ENCODE results near the gene HSD17B1. TPM values are rescaled to one million over a fixed set of nuclear protein-coding genes. Genes with fewer than 3 reads are reported as not detected.

Gene HSD17B1
- total RNA-seq, 1 experiment from 2014 or later: 0.60 TPM

GRCh38 chr17:42577140-42577531 is 24.4 kb downstream of the HSD17B1 start:
- H3K27me3 ChIP-seq (replicated peaks; ENCODE audit: insufficient read depth, low read depth, low read length, poor library complexity): no peaks in the 10 kb centered on the region
- ChIA-PET CTCF (no interaction called here), POLR2A (ENCODE audit: low non-redundant PET) (no interaction called here)
- H3K9me3 ChIP-seq (ENCODE audit: low read depth, low read length, poor library complexity, severe bottlenecking): no peaks in the 10 kb centered on the region
- intact Hi-C loops (cut with micrococcal nuclease; ENCODE audit: unreplicated experiment): loop anchor here (5.0 kb wide), 2 partner anchors 100 to 185 kb away; partner anchors contain the start of genes PLEKHH3 and RAMP2
- peak overlapping the region; percentile 88 for H3K4me3 ChIP-seq (ENCODE audit: low read depth, low read length, poor library complexity, severe bottlenecking)
- peak overlapping the region; percentile 85 for H3K27ac ChIP-seq (ENCODE audit: low read depth, low read length, poor library complexity, severe bottlenecking)
- DNase-seq (ENCODE audit: low spot score): no peak
- no TSS peak for BruUV-seq (replicated peaks)
- H3K4me1 ChIP-seq (ENCODE audit: insufficient read depth, low read length, poor library complexity, severe bottlenecking): peaks cover 5% of the 10 kb centered on the region
- no peak for TF ChIP-seq EZH2 (IDR thresholded peaks at IDR 0.05; ENCODE audit: borderline replicate concordance, low read depth, low read length, poor library complexity, severe bottlenecking)
- peaks cover 22% of the 10 kb centered on the region for H3K36me3 ChIP-seq (ENCODE audit: insufficient read depth, low read length, poor library complexity, severe bottlenecking)

DNA sequence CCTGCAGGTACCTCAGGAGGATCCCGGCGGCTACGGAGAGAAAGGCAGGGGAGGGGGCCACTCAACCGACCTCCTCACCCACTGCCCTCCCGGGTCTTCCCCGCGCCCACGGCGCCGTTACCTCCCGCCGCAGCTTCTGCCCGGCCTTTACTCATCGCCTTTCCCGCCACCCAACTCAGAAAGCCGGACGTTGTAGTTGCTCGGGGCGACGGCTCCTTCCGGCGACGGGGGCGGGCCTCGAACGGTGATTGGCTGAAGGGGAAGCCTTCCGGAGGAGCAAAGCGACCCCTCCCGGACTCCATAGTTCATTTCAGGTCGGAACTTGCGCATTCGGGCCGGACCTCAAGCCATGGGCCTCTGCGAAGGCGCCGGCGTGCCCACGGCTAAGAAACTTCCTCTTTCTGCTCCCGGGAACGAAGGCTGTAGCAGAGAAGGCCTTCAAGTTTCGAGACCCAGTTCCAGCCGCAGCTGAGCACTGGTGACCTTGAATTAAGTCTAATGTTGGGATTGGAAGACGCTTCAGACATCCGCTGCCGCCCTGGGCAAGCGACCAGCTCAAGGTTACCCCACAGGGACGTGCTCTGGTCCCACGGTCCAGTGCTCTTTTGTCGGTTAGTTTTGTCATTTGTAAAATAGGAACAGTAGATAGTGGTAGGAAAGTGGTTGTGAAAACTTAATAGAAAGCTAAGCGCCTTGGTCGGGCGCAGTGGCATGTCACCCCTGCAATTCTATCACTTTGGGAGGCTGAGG is 25.0 kb downstream of the HSD17B1 start, which contains the start of gene PSMC3IP:
Gene PSMC3IP, minus strand, starts transcription at position 198 of the 750 bp plus-strand sequence. Its CDS starts 43 bp downstream, at position 155.
- ChIA-PET POLR2A (ENCODE audit: low non-redundant PET) (interaction anchor here (0.6 kb wide), 1 partner anchor 247 kb away, joined by 3 read pairs; no protein-coding TSS in a partner anchor), CTCF (interaction anchor here (0.6 to 2.5 kb wide), 6 partner anchors 10 to 186 kb away, joined by 3 to 15 read pairs (median 7); partner anchors contain the start of genes CNTNAP1 and TUBG2)
- TSS peak; percentile 80 for BruUV-seq (replicated peaks)
- Histone ChIP-seq H3K36me3 (ENCODE audit: insufficient read depth, low read length, poor library complexity, severe bottlenecking) (peaks cover 17% of the 10 kb centered on the region), H3K27ac (ENCODE audit: low read depth, low read length, poor library complexity, severe bottlenecking) (peak within 1 kb of the TSS; percentile 85), H3K9me3 (ENCODE audit: low read depth, low read length, poor library complexity, severe bottlenecking) (no peaks in the 10 kb centered on the region), H3K27me3 (replicated peaks; ENCODE audit: insufficient read depth, low read depth, low read length, poor library complexity) (no peaks in the 10 kb centered on the region), H3K4me1 (ENCODE audit: insufficient read depth, low read length, poor library complexity, severe bottlenecking) (peaks cover 5% of the 10 kb centered on the region), H3K4me3 (ENCODE audit: low read depth, low read length, poor library complexity, severe bottlenecking) (peak within 1 kb of the TSS; percentile 88)
- no peak for TF ChIP-seq EZH2 (IDR thresholded peaks at IDR 0.05; ENCODE audit: borderline replicate concordance, low read depth, low read length, poor library complexity, severe bottlenecking)
- peak; percentile 48 for TF ChIP-seq CTCF (conservative IDR thresholded peaks at IDR 0.05; ENCODE audit: low read depth, low read length)
- DNase-seq (ENCODE audit: low spot score): peak; percentile 91
- intact Hi-C loops (cut with micrococcal nuclease; ENCODE audit: unreplicated experiment): loop anchor here (5.0 kb wide), 2 partner anchors 100 to 185 kb away; partner anchors contain the start of genes PLEKHH3 and RAMP2

DNA sequence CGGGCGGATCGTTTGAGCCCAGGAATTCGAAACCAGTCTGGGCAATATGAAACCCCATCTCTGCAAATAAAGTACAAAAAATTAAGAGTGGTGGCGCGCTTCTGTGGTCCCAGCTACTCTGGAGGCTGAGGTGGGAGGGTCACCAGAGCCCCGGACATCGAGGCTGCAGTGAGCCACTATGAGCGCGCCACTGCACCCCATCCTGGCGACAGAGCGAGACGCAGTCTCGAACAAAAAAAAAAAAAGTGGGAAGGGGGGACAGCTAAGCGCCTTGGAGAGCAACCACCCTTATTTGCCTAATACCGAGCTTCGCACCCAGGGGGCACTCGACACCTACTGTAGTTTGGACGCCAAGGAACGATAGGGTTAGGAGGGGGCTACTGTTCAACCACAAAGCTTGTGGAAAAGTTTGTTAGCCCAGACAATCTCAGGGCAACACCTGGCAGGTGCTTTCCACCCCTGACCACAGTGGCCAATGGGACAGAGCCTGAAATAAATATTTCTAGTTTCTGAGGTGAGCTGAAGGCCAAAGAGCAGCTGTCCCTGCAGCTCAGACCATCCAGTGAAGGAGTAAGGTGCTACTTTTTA is 25.7 kb downstream of the HSD17B1 start:
- peaks cover under 1% of the 10 kb centered on the region for H3K4me1 ChIP-seq (ENCODE audit: insufficient read depth, low read length, poor library complexity, severe bottlenecking)
- H3K9me3 ChIP-seq (ENCODE audit: low read depth, low read length, poor library complexity, severe bottlenecking): no peaks in the 10 kb centered on the region
- no peaks in the 10 kb centered on the region for H3K27me3 ChIP-seq (replicated peaks; ENCODE audit: insufficient read depth, low read depth, low read length, poor library complexity)
- H3K36me3 ChIP-seq (ENCODE audit: insufficient read depth, low read length, poor library complexity, severe bottlenecking): peaks cover 12% of the 10 kb centered on the region
- H3K4me3 ChIP-seq (ENCODE audit: low read depth, low read length, poor library complexity, severe bottlenecking): peak overlapping the region; percentile 88
- POLR2A ChIA-PET (ENCODE audit: low non-redundant PET): interaction anchor here (0.6 kb wide), 1 partner anchor 247 kb away, joined by 3 read pairs; no protein-coding TSS in a partner anchor
- peak; percentile 82 for DNase-seq (ENCODE audit: low spot score)
- TF ChIP-seq EZH2 (IDR thresholded peaks at IDR 0.05; ENCODE audit: borderline replicate concordance, low read depth, low read length, poor library complexity, severe bottlenecking): no peak
- TF ChIP-seq CTCF (conservative IDR thresholded peaks at IDR 0.05; ENCODE audit: low read depth, low read length): peak; percentile 64
- BruUV-seq (replicated peaks): no TSS peak
- CTCF ChIA-PET: interaction anchor here (0.6 to 2.5 kb wide), 8 partner anchors 11 to 434 kb away, joined by 3 to 15 read pairs (median 5); partner anchors contain the start of genes CNTNAP1 and TUBG2
- H3K27ac ChIP-seq (ENCODE audit: low read depth, low read length, poor library complexity, severe bottlenecking): peak overlapping the region; percentile 85
- intact Hi-C loops (cut with micrococcal nuclease; ENCODE audit: unreplicated experiment): loop anchor here (5.0 kb wide), 2 partner anchors 99 to 184 kb away; partner anchors contain the start of genes PLEKHH3 and RAMP2
